DMS 273 treated with DMSO at 0.1 percent for 48 hours (cell line): ENCODE measurements around the gene DUOXA1.

Experiments used
- DNase-seq: peaks from one replicate; lab custom pipeline; 2025; lab: John Stamatoyannopoulos, UW

DUOXA1 gene

DNA sequence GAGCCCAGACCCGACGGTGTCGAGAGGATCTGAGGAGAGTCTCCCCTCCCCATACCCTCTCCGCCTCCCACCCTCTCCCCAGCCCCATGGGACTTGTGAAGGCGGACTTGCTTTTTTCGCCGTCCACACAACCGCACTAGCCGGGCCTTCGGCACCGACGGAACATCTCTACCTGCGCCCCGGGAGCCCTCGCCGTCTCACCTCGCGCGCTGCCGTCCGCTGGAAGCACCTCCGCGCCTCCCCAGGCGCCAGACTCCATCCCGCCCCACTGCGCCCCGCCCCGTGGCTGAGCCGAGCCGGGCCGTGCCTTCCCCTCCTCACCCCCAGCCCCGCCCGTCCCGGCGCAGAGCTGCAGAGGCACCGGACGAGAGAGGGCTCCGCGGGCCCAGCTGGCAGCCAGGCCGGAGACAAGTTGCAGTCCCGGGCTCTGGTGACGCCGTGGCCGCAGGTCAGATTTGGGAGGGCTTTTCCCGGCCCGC is at the start of gene DUOXA1, which contains the start of gene DUOX1:
DUOXA1 (minus strand) TSS at position 229 of the 479 bp plus-strand sequence. CDS start 6,865 bp downstream, outside the sequence.
DUOX1 (plus strand) TSS at position 344 of the 479 bp plus-strand sequence. CDS start 1,973 bp downstream, outside the sequence.
- DNase-seq: no peak

DNA sequence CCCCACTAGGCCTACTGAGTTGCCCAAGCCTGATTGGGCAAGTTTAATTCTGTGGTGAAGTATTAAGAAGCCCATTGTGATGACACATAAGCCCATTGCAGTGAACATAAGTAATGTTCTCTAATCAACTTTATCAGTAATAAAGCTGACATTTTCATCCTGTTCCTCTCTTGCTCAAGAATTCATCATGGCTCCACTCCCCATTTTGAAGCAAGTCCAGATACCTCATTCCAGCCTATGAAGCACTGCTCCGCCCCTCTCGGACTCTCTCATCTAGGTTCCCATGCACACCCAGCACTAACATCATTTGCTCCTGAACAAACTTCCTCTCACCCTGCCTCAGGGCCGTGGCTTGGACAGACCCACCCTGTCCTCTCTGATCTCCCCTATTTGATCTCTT is 47.6 kb upstream of the DUOXA1 start:
- DNase-seq: no peak

DNA sequence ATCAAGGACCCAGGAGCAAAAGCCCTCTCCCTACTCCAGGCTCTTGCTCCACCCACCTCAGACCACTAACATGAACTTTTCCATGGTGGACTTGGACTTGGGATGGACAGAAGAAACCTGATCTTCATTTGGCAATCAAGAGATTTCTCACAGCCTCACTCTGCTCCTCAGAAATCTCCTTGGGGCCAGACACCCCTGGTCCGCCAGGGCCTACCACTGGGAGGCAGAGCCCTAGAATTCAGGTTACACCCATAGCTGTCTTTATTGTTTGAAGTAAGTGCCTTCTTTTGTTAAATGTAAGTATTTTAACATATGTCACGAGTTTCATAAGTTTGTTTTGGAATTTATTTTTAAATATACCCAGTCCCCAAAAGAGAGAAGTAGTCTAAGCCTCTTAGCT is 44.9 kb upstream of the DUOXA1 start:
- DNase-seq: no peak

DNA sequence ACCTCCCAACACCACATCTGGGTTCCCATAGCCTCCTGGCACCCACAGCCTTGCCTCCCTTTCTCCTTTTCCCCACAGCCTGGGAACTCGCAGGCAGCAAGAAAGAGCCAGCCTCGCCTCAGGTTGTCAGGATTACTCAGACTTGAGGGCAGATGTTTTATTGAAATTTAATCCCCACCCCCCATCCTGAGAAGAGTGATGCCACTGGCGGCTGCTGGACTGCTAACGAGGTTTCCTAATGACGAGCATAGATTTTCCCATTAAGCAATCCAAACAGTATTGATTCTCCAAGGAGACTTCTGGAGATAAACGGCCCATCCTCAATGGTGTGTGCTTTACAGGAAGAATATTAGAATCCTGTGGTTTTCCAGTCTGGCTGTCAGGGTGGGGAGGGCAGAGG is 44.4 kb upstream of the DUOXA1 start:
- DNase-seq: no peak

GRCh38 chr15:45171912-45172311 is 42.2 kb upstream of the DUOXA1 start:
- DNase-seq: no peak

- peak; percentile 42 for DNase-seq
Observed at GRCh38 chr15:45169608-45170480, 40.2 kb upstream of the DUOXA1 start.

DNA sequence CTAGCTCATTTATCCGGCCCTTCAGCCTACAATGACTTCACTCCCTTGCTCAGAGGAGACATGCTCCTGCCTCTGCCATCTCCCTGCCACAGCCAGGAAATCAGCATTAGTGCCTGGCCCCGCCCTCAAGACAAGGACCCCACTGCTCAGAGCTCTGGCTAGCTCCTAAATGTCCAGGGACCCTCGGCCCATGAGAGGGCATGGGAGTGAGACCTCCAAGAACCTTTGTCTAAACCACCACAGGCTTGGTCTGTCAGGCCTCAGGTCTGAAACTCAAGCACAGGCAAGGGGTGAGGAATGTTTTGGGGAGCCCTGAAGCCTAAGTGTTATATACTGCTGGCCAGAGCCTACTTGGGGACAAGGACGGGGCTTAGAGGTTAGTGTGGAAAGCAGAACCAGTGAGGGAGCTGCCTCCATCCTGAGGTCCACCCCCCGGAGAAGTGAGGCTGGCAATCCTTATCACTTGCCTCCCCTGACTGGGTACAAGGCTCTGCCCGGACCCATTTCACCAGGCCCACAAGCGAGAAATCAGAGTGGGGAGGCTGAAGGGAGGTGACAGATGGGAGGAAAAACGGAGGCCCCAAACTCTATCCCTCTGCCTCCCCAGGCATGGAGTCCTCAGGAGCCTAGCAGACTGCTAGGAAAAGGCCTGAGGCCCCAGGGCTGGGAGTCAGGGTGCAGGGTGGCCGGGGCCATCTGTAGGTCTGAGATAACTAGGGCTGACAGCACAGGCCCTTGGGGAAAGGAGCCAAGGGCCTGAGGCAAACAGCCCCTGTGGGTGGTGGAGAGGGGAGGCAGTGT is 39.3 kb upstream of the DUOXA1 start:
- DNase-seq: peak; percentile 22

GRCh38 chr15:45168286-45168685 is 38.6 kb upstream of the DUOXA1 start:
- no peak for DNase-seq

- no peak for DNase-seq
Observed at GRCh38 chr15:45167631-45168205, 38.0 kb upstream of the DUOXA1 start.

DNA sequence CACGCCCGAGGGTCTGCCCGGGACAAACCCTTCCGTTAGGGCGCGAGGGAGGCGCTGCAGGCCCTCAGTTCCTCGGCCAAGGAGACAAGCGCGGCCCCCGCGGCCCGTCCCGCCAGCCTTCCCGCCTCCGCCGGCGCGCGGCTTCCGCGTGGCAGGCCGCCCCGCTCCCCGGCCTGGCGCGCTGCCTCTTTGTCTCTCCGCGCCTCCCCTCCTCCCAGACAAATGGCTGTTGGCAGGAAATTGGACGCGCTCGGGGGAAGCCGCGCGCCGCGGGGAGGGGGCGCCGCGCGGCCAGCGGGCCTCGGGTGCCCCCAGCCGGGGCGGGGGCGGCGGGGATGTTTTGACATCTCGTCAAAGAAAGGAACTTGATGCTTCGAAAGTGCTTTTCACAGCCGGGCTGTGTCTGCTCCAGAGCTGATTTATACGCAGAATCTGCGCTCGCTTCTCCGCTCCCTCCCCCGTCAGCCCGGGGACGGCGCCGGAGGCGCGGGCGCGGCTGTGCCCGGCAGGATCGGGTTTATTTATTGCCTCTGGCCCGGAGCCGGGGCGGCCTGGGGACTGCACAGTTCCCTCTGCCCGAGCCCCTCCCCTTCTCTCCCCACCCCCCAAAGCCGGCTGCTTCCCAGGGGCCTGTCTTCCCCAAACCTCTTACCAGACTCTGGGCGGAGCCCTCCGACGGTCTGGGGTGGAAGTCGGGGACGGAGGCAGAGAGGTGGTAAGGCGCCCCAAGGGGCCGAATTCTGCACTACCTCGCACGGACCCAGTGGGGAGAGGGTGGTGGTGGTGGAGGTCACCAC is 37.4 kb upstream of the DUOXA1 start:
- DNase-seq: peak; percentile 26

DNA sequence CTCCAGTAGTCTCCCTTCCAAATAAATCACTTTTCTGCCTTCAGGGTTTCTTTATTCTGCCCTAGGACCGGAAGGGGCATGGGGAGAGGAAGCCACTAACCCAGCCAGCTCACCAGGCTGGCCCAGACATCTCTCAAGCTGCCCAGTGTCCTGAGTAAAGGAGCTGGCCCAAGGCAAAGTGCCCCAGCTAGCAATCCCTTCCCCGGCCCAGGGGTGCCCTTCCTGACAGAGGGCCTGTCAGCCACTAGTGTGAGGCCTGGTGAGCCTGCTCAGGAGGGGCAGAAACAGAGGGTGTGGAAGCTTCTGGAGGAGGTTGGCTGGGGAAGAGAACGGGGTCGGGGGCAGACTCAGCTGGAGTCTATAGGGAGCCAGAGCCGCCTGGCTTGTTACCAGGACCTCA is 35.9 kb upstream of the DUOXA1 start:
- DNase-seq: no peak

GRCh38 chr15:45164914-45165313 is 35.2 kb upstream of the DUOXA1 start:
- DNase-seq: no peak

GRCh38 chr15:45163508-45163856 is 33.8 kb upstream of the DUOXA1 start:
- DNase-seq: no peak

GRCh38 chr15:45162771-45163507 is 33.3 kb upstream of the DUOXA1 start:
- DNase-seq: peak; percentile 69

DNA sequence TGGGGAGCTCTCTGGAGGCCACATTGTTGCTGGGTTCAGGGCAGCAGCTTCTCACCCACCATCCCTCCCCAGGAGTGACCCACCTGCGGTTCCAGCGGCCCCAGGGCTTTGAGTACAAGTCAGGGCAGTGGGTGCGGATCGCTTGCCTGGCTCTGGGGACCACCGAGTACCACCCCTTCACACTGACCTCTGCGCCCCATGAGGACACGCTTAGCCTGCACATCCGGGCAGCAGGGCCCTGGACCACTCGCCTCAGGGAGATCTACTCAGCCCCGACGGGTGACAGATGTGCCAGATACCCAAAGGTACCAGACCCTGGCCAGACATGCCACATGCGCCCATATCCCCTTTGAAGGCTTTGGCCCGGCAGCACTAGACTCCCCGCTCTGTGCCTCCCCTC is 32.0 kb upstream of the DUOXA1 start:
- no peak for DNase-seq

DNA sequence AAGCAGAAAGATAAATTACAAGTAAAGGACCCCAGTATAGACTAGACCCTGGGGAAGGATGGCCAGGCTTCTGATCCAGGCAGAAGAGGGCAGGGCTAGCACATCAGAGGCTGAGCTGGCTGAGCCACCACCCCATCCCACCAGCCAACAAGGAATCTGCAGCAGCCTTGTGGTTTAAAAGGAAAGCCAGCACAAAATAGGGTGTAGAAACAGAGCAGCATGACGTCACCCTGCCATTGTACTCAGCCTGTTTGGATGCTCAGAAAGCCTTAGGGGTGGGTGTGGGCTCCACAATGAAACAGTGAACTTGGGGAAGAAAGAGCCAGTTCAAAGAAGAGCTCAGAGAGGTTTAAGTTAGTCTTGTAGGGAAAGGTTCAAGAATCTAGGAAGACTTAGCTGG is 28.3 kb upstream of the DUOXA1 start:
- no peak for DNase-seq

- DNase-seq: no peak
Observed at GRCh38 chr15:45156744-45157455, 27.2 kb upstream of the DUOXA1 start.

GRCh38 chr15:45155739-45156138 is 26.1 kb upstream of the DUOXA1 start:
- no peak for DNase-seq

GRCh38 chr15:45151998-45152828 is 22.5 kb upstream of the DUOXA1 start:
- DNase-seq: no peak
